ENCODE data around the gene CEP170B. TPM values are rescaled to one million over a fixed set of nuclear protein-coding genes. Genes with fewer than 3 reads are reported as not detected.

Gene CEP170B
- total and polyA plus RNA-seq, 12 donors = 2.4 to 29.4 (median 18.3) TPM

- Histone ChIP-seq H3K9me3 (replicated peaks in 1 of 3) (no peaks in the 10 kb centered on the region), H3K27ac (no peak overlapping the region), H3K36me3 (replicated peaks in 1 of 2) (peaks cover 0 to 22% of the 10 kb centered on the region in 2 donors), H3K4me1 (replicated peaks in 1 of 2) (peaks cover 0 to 6% of the 10 kb centered on the region in 2 donors), H3K4me3 (no peak overlapping the region), H3K27me3 (no peaks in the 10 kb centered on the region)
- intact Hi-C loops (cut with DNase I) = no loop called here
- WGBS, 4 donors = 86 to 96% (median 91%) methylated on average over 7 to 14 of the region's 14 CpGs
- no peak for DNase-seq
- TF ChIP-seq CTCF (IDR thresholded peaks at IDR 0.05) = no peak
Observed at GRCh38 chr14:104877066-104877805, 12.2 kb downstream of the CEP170B start.

GRCh38 chr14:104877806-104878550, 12.9 kb downstream of the CEP170B start:
- H3K9me3 ChIP-seq (replicated peaks in 1 of 3) = no peaks in the 10 kb centered on the region
- DNase-seq = no peak
- TF ChIP-seq CTCF (IDR thresholded peaks at IDR 0.05) (no peak), POLR2A (IDR thresholded peaks at IDR 0.05) (no peak)
- H3K27me3 ChIP-seq = no peaks in the 10 kb centered on the region
- no peaks in the 10 kb centered on the region for H3K4me1 ChIP-seq (replicated peaks in 1 of 2)
- intact Hi-C loops (cut with DNase I) = no loop called here
- 69 to 90% (median 75%) methylated on average over 15 to 30 of the region's 30 CpGs for WGBS, 4 donors
- peaks cover 0 to 22% of the 10 kb centered on the region in 2 donors for H3K36me3 ChIP-seq (replicated peaks in 1 of 2)
- H3K27ac ChIP-seq = no peak overlapping the region
- no peak overlapping the region for H3K4me3 ChIP-seq

- H3K36me3 ChIP-seq (replicated peaks in 1 of 2) = peaks cover 0 to 27% of the 10 kb centered on the region in 2 donors
- H3K27ac ChIP-seq = no peak overlapping the region
- H3K9me3 ChIP-seq (replicated peaks in 1 of 3) = no peaks in the 10 kb centered on the region
- DNase-seq = peak in 1 of 7 donors; percentile 6
- intact Hi-C loops (cut with DNase I) = no loop called here
- H3K27me3 ChIP-seq = no peaks in the 10 kb centered on the region
- no peak overlapping the region for H3K4me3 ChIP-seq
- no peaks in the 10 kb centered on the region for H3K4me1 ChIP-seq (replicated peaks in 1 of 2)
- WGBS, 4 donors = 92 to 94% (median 94%) methylated on average over 2 to 14 of the region's 14 CpGs; no CpG with 5 or more reads in 1 of the 4 donors
- TF ChIP-seq CTCF (IDR thresholded peaks at IDR 0.05) (no peak), POLR2A (IDR thresholded peaks at IDR 0.05) (no peak)
Observed at GRCh38 chr14:104878582-104878981, 13.5 kb downstream of the CEP170B start.

- Histone ChIP-seq H3K27ac (no peak overlapping the region), H3K27me3 (no peaks in the 10 kb centered on the region), H3K9me3 (replicated peaks in 1 of 3) (no peaks in the 10 kb centered on the region), H3K36me3 (replicated peaks in 1 of 2) (peaks cover 0 to 33% of the 10 kb centered on the region in 2 donors), H3K4me1 (replicated peaks in 1 of 2) (no peaks in the 10 kb centered on the region), H3K4me3 (no peak overlapping the region)
- DNase-seq = no peak
- 87 to 96% (median 91%) methylated on average over 14 to 29 of the region's 29 CpGs for WGBS, 4 donors
- intact Hi-C loops (cut with DNase I) = no loop called here
- TF ChIP-seq CTCF (IDR thresholded peaks at IDR 0.05) (no peak), POLR2A (IDR thresholded peaks at IDR 0.05) (no peak)
Observed at GRCh38 chr14:104879201-104879982, 14.3 kb downstream of the CEP170B start.
